HG02981 (cell line): Measurements from ENCODE around the gene IFITM2.
A peak's percentile ranks its signal among the peaks of the same experiment; 100 is the strongest.
"Not testable (repeated sequence)": the region's sequence is repeated elsewhere in the genome, so short reads cannot be mapped to it uniquely, and the experiment has no call there.

ENCODE experiments used
- ATAC-seq: cut with Tn5 transposase; IDR thresholded peaks from one replicate; pipeline ENCODE4 v1.9.1; 2021; ENCODE audit warnings: mild to moderate bottlenecking, moderate library complexity; ENCODE audit not compliant: unreplicated experiment

Gene IFITM2

GRCh38 chr11:324593-325517 is 17.2 kb downstream of the IFITM2 start:
- not testable (repeated sequence) for ATAC-seq

- no peak for ATAC-seq
Observed at GRCh38 chr11:325796-326591, 18.4 kb downstream of the IFITM2 start.

- no peak for ATAC-seq
Observed at GRCh38 chr11:326592-326841, 18.9 kb downstream of the IFITM2 start.

GRCh38 chr11:326842-327580 is 19.4 kb downstream of the IFITM2 start:
- peak; percentile 69 for ATAC-seq

- no peak for ATAC-seq
Observed at GRCh38 chr11:327581-327923, 19.9 kb downstream of the IFITM2 start.

GRCh38 chr11:328012-328411 is 20.4 kb downstream of the IFITM2 start:
- no peak for ATAC-seq

GRCh38 chr11:328516-329100 is 21.0 kb downstream of the IFITM2 start:
- not testable (repeated sequence) for ATAC-seq

GRCh38 chr11:329886-330253 is 22.3 kb downstream of the IFITM2 start:
- no peak for ATAC-seq

GRCh38 chr11:330307-330693 is 22.7 kb downstream of the IFITM2 start:
- ATAC-seq = no peak

- no peak for ATAC-seq
Observed at GRCh38 chr11:330694-331357, 23.2 kb downstream of the IFITM2 start.

- no peak for ATAC-seq
Observed at GRCh38 chr11:331358-332060, 23.9 kb downstream of the IFITM2 start.

GRCh38 chr11:332651-333480 is 25.2 kb downstream of the IFITM2 start:
- ATAC-seq = no peak

GRCh38 chr11:333616-334263 is 26.1 kb downstream of the IFITM2 start:
- ATAC-seq = not testable (repeated sequence)

GRCh38 chr11:334264-334994 is 26.8 kb downstream of the IFITM2 start:
- ATAC-seq = no peak

- no peak for ATAC-seq
Observed at GRCh38 chr11:335779-336658, 28.4 kb downstream of the IFITM2 start.

GRCh38 chr11:336659-337198 is 29.1 kb downstream of the IFITM2 start:
- ATAC-seq = no peak

- ATAC-seq = no peak
Observed at GRCh38 chr11:337711-338110, 30.1 kb downstream of the IFITM2 start.
